ENCODE data around the gene NKAIN4. TPM values are rescaled to one million over a fixed set of nuclear protein-coding genes. Genes with fewer than 3 reads are reported as not detected.

NKAIN4 gene
- total RNA-seq, 1 experiment from 2014 or later, result not detected

DNA sequence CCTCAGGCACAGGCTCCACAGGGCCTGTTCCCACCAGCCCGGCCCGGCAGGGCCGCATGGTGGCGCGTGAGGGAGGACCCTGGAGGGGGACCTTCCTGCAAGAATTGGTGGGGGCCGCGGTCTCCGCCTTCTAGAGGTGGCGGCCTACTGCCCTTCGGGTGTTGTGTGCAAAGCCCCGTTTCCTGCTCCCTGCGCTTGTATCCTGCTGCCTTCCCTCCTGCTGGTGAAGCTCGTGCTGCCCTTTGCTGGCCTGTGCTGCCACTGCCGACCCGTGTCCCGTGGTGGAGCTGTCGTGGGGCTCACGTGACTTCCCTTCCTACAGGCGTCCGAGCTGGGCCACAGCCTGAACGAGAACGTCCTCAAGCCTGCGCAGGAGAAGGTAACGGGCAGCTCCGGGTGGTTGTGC, 30.3 kb upstream of the NKAIN4 start:
- POLR2A ChIA-PET (ENCODE audit: low non-redundant PET), result no interaction called here
- Histone ChIP-seq H3K4me1 (ENCODE audit: insufficient read depth, low read length, poor library complexity, severe bottlenecking) (no peaks in the 10 kb centered on the region), H3K4me3 (ENCODE audit: low read depth, low read length, poor library complexity, severe bottlenecking) (no peak overlapping the region), H3K27me3 (replicated peaks; ENCODE audit: insufficient read depth, low read depth, low read length, poor library complexity) (no peaks in the 10 kb centered on the region), H3K9me3 (ENCODE audit: low read depth, low read length, poor library complexity, severe bottlenecking) (no peaks in the 10 kb centered on the region), H3K27ac (ENCODE audit: low read depth, low read length, poor library complexity, severe bottlenecking) (no peak overlapping the region), H3K36me3 (ENCODE audit: insufficient read depth, low read length, poor library complexity, severe bottlenecking) (peaks cover 16% of the 10 kb centered on the region)
- intact Hi-C loops (cut with micrococcal nuclease; ENCODE audit: unreplicated experiment), result no loop called here
- DNase-seq (ENCODE audit: low spot score), result no peak
- TF ChIP-seq, protein P1, sequence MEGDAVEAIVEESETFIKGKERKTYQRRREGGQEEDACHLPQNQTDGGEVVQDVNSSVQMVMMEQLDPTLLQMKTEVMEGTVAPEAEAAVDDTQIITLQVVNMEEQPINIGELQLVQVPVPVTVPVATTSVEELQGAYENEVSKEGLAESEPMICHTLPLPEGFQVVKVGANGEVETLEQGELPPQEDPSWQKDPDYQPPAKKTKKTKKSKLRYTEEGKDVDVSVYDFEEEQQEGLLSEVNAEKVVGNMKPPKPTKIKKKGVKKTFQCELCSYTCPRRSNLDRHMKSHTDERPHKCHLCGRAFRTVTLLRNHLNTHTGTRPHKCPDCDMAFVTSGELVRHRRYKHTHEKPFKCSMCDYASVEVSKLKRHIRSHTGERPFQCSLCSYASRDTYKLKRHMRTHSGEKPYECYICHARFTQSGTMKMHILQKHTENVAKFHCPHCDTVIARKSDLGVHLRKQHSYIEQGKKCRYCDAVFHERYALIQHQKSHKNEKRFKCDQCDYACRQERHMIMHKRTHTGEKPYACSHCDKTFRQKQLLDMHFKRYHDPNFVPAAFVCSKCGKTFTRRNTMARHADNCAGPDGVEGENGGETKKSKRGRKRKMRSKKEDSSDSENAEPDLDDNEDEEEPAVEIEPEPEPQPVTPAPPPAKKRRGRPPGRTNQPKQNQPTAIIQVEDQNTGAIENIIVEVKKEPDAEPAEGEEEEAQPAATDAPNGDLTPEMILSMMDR (conservative IDR thresholded peaks at IDR 0.05; ENCODE audit: low read depth, low read length), result no peak
- TF ChIP-seq EZH2 (IDR thresholded peaks at IDR 0.05; ENCODE audit: borderline replicate concordance, low read depth, low read length, poor library complexity, severe bottlenecking), result no peak
- BruUV-seq (replicated peaks), result no TSS peak
- CTCF ChIA-PET, result no interaction called here

DNA sequence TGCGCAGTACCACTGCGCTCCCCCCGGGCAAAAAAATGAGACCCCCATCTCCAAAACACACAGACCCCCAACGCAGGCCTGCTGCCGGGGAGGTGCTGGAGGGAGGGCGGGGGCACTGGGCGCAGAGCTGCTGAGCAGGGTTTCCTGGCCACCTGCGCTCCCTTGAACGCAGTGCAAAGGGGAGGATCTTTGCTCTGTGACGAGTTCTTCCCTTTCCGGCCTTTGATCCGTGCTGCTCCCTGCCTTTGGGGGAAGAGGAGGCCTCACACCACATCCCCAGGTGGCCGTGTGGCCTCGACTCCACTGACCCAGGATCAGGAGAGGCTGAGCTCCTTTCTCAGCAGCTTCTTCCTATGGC, 29.8 kb upstream of the NKAIN4 start:
- H3K36me3 ChIP-seq (ENCODE audit: insufficient read depth, low read length, poor library complexity, severe bottlenecking), result peaks cover 20% of the 10 kb centered on the region
- POLR2A ChIA-PET (ENCODE audit: low non-redundant PET), result no interaction called here

DNA sequence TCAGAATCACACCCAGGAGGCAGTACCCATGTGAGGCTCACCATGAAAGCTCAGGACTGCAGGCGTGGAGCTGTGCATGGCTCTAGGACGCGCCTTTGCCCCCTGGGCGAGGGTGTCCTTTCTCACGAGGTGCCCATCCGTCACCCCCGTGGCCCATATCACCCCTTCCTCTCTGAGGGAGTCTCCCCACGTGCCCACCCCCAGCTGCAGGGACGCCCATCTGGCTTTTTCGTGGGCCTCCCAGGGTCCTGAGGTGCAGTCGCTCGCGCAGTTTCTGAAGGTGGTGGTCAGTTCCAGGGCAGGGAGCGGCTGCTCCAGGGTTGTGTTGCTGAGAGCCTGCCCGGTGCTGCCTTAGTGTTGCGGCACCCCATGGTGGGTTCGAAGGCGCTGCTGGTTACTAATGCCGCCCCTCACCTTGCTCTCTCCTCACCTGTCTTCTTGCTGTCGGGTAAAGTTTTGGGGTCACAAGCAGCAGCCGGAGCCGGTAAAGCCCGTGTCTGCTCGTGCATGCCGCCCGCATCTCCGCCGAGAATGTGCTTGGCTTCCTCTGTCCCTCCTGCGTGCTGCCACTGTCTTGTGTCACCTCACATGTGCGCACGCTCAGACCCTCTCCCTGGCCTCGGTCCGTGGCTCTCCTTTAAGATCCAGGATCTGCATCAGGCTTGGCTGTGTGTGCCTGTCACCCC, 29.3 kb upstream of the NKAIN4 start:
- intact Hi-C loops (cut with micrococcal nuclease; ENCODE audit: unreplicated experiment), result no loop called here
- H3K9me3 ChIP-seq (ENCODE audit: low read depth, low read length, poor library complexity, severe bottlenecking), result no peaks in the 10 kb centered on the region
- no peak overlapping the region for H3K27ac ChIP-seq (ENCODE audit: low read depth, low read length, poor library complexity, severe bottlenecking)
- no peak overlapping the region for H3K4me3 ChIP-seq (ENCODE audit: low read depth, low read length, poor library complexity, severe bottlenecking)
- H3K36me3 ChIP-seq (ENCODE audit: insufficient read depth, low read length, poor library complexity, severe bottlenecking), result peaks cover 22% of the 10 kb centered on the region
- no peaks in the 10 kb centered on the region for H3K27me3 ChIP-seq (replicated peaks; ENCODE audit: insufficient read depth, low read depth, low read length, poor library complexity)
- TF ChIP-seq, protein P1 (conservative IDR thresholded peaks at IDR 0.05; ENCODE audit: low read depth, low read length), result no peak
- TF ChIP-seq EZH2 (IDR thresholded peaks at IDR 0.05; ENCODE audit: borderline replicate concordance, low read depth, low read length, poor library complexity, severe bottlenecking), result no peak
- H3K4me1 ChIP-seq (ENCODE audit: insufficient read depth, low read length, poor library complexity, severe bottlenecking), result no peaks in the 10 kb centered on the region
- no TSS peak for BruUV-seq (replicated peaks)
- CTCF ChIA-PET, result no interaction called here
- POLR2A ChIA-PET (ENCODE audit: low non-redundant PET), result no interaction called here
- DNase-seq (ENCODE audit: low spot score), result no peak

More for the DNA sequence above, 29.8 kb upstream of the NKAIN4 start:
- Histone ChIP-seq H3K27ac (ENCODE audit: low read depth, low read length, poor library complexity, severe bottlenecking) (no peak overlapping the region), H3K4me3 (ENCODE audit: low read depth, low read length, poor library complexity, severe bottlenecking) (no peak overlapping the region), H3K9me3 (ENCODE audit: low read depth, low read length, poor library complexity, severe bottlenecking) (no peaks in the 10 kb centered on the region), H3K27me3 (replicated peaks; ENCODE audit: insufficient read depth, low read depth, low read length, poor library complexity) (no peaks in the 10 kb centered on the region), H3K4me1 (ENCODE audit: insufficient read depth, low read length, poor library complexity, severe bottlenecking) (no peaks in the 10 kb centered on the region)
- TF ChIP-seq EZH2 (IDR thresholded peaks at IDR 0.05; ENCODE audit: borderline replicate concordance, low read depth, low read length, poor library complexity, severe bottlenecking), result no peak
- TF ChIP-seq, protein P1 (conservative IDR thresholded peaks at IDR 0.05; ENCODE audit: low read depth, low read length), result no peak
- no peak for DNase-seq (ENCODE audit: low spot score)
- BruUV-seq (replicated peaks), result no TSS peak
- CTCF ChIA-PET, result no interaction called here
- intact Hi-C loops (cut with micrococcal nuclease; ENCODE audit: unreplicated experiment), result no loop called here

Data from A673 (cell line).